SU-DHL-6 (cell line): ENCODE data around the gene ATP5MG.

Experiments used
- EZH2phosphoT487 ChIP-seq: fragments of 200-600 bp; sonication (generic), shearing (Covaris generic); conservative IDR thresholded peaks from 2 replicates; pipeline ENCODE4 v1.6.1; 2018; ENCODE audit warnings: mild to moderate bottlenecking, antibody characterized with exemption, low read length, moderate library complexity, mixed read lengths
- TF ChIP-seq, protein P1 (sequence below): fragments of 200-600 bp; sonication (generic); IDR thresholded peaks from one replicate; pipeline ENCODE4 v1.5.1; 2017; ENCODE audit warnings: antibody characterized with exemption, mild to moderate bottlenecking, low read length, moderate library complexity; ENCODE audit not compliant: insufficient read depth, poor library complexity, severe bottlenecking

DNA sequence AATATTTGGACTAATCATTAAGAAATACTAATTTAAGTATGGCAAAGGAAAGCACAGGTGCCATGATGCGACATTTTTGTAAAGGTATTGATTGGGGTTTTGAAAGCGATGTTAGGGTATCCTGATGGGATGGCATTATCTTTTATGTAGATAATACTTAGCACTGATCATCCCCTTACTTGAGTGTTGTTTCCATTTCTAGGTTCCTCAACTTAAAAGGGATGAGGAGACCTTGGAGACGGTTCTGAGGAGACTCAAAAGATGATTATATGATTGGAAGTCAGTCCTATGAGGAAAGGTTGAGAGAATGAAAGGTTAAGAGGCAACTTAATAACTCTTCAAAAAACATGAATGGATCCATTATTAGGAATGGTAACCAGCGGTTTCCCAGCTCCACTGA lies 46.0 kb downstream of the ATP5MG start:
- TF ChIP-seq, protein P1, sequence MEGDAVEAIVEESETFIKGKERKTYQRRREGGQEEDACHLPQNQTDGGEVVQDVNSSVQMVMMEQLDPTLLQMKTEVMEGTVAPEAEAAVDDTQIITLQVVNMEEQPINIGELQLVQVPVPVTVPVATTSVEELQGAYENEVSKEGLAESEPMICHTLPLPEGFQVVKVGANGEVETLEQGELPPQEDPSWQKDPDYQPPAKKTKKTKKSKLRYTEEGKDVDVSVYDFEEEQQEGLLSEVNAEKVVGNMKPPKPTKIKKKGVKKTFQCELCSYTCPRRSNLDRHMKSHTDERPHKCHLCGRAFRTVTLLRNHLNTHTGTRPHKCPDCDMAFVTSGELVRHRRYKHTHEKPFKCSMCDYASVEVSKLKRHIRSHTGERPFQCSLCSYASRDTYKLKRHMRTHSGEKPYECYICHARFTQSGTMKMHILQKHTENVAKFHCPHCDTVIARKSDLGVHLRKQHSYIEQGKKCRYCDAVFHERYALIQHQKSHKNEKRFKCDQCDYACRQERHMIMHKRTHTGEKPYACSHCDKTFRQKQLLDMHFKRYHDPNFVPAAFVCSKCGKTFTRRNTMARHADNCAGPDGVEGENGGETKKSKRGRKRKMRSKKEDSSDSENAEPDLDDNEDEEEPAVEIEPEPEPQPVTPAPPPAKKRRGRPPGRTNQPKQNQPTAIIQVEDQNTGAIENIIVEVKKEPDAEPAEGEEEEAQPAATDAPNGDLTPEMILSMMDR: no peak
- no peak for TF ChIP-seq EZH2phosphoT487
